MM.1S (cell line): ENCODE results near the gene FGD6.

Experiments used
- DNase-seq: peaks from one replicate; pipeline ENCODE4 v3.0.0-alpha.2; 2015
- H2AFZ ChIP-seq: fragments of 300-600 bp; sonication (generic); 2 replicates; pipeline ENCODE4 v1.6.0; 2016; ENCODE audit warnings: antibody characterized with exemption, low read length
- H3F3A ChIP-seq: fragments of 300-600 bp; sonication (generic); 2 replicates; pipeline ENCODE4 v1.6.1; 2016; ENCODE audit warnings: mild to moderate bottlenecking, antibody characterized with exemption, low read length, moderate library complexity, mixed read lengths; ENCODE audit not compliant: insufficient read depth
- H3K27ac ChIP-seq: fragments of 300-600 bp; sonication (generic); 2 replicates; pipeline ENCODE4 v1.5.1; 2016; ENCODE audit warnings: mild to moderate bottlenecking, low read length
- H3K27me3 ChIP-seq: fragments of 300-600 bp; sonication (generic); replicated peaks from 2 replicates; pipeline ENCODE4 v1.6.0; 2016; ENCODE audit warnings: low read length; ENCODE audit not compliant: insufficient read depth
- H3K36me3 ChIP-seq: fragments of 300-600 bp; sonication (generic); replicated peaks from 2 replicates; pipeline ENCODE4 v1.6.1; 2016; ENCODE audit warnings: mild to moderate bottlenecking, low read length, mixed read lengths; ENCODE audit not compliant: insufficient read depth
- H3K4me1 ChIP-seq: fragments of 300-600 bp; sonication (generic); 2 replicates; pipeline ENCODE4 v1.6.1; 2016; ENCODE audit warnings: low read length, mixed read lengths
- H3K4me2 ChIP-seq: fragments of 300-600 bp; sonication (generic); 2 replicates; pipeline ENCODE4 v1.6.0; 2016; ENCODE audit warnings: low read depth, low read length
- H3K4me3 ChIP-seq: fragments of 300-600 bp; sonication (generic); 2 replicates; pipeline ENCODE4 v1.5.1; 2016; ENCODE audit warnings: low read length, mixed read lengths
- H3K79me2 ChIP-seq: fragments of 300-600 bp; sonication (generic); 2 replicates; pipeline ENCODE4 v1.6.1; 2016; ENCODE audit warnings: mixed run types, low read length, mixed read lengths
- H3K9ac ChIP-seq: fragments of 300-600 bp; sonication (generic); 2 replicates; pipeline ENCODE4 v1.6.1; 2016; ENCODE audit warnings: low read length, mixed read lengths
- H3K9me2 ChIP-seq: fragments of 300-600 bp; sonication (generic); replicated peaks from 2 replicates; pipeline ENCODE4 v1.6.1; 2016; ENCODE audit warnings: mild to moderate bottlenecking, low read length, mixed read lengths; ENCODE audit not compliant: insufficient read depth
- H3K9me3 ChIP-seq: fragments of 300-600 bp; sonication (generic); replicated peaks from 2 replicates; pipeline ENCODE4 v1.6.1; 2016; ENCODE audit warnings: mild to moderate bottlenecking, low read length, mixed read lengths; ENCODE audit not compliant: insufficient read depth
- H4K20me1 ChIP-seq: fragments of 300-600 bp; sonication (generic); 2 replicates; pipeline ENCODE4 v1.6.1; 2016; ENCODE audit warnings: mild to moderate bottlenecking, low read length, moderate library complexity, mixed read lengths; ENCODE audit not compliant: insufficient read depth
- CTCF ChIP-seq: fragments of 300-600 bp; sonication (generic); IDR thresholded peaks from 2 replicates; pipeline ENCODE4 v1.5.1; 2016; ENCODE audit warnings: antibody characterized with exemption, low read length, mixed read lengths
- EZH2 ChIP-seq: fragments of 300-600 bp; sonication (generic); optimal IDR thresholded peaks from 2 replicates; pipeline ENCODE3; 2017; ENCODE audit warnings: low read depth, mild to moderate bottlenecking, antibody characterized with exemption, low read length, mixed read lengths
- EZH2phosphoT487 ChIP-seq: fragments of 300-600 bp; sonication (generic); IDR thresholded peaks from 2 replicates; pipeline ENCODE4 v1.6.1; 2018; ENCODE audit warnings: antibody characterized with exemption, low read length

Gene FGD6

DNA sequence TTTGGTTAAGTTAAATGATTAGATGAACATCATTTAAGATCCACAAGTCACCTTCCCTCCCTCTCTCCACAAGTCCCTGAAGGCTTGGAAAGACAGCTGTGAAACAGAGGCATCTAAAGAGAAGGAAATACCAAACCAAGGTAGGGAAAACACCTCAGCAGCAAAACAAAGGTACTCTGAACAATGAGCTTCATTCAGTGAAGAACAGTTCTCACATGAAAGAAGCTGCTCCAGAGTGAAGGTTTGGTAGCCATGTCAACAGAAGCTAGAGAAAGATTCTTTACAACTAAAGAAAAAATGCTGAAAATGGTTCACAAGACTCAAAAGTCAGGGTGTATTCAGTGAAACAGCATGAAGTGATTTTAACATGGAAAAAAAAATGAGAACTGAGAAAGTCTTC, 69.4 kb downstream of the FGD6 start:
- Histone ChIP-seq H3K79me2 (no peaks in the 10 kb centered on the region), H3K4me3 (no peak overlapping the region), H3K27me3 (no peaks in the 10 kb centered on the region), H3K4me2 (no peak overlapping the region), H3K4me1 (no peaks in the 10 kb centered on the region), H3K27ac (no peak overlapping the region), H3K9ac (no peak overlapping the region), H3F3A (no peaks in the 10 kb centered on the region), H3K9me2 (no peaks in the 10 kb centered on the region), H3K9me3 (no peaks in the 10 kb centered on the region), H4K20me1 (no peaks in the 10 kb centered on the region), H3K36me3 (no peaks in the 10 kb centered on the region), H2AFZ (no peak overlapping the region)
- DNase-seq = no peak
- TF ChIP-seq EZH2phosphoT487 (no peak), EZH2 (no peak)

DNA sequence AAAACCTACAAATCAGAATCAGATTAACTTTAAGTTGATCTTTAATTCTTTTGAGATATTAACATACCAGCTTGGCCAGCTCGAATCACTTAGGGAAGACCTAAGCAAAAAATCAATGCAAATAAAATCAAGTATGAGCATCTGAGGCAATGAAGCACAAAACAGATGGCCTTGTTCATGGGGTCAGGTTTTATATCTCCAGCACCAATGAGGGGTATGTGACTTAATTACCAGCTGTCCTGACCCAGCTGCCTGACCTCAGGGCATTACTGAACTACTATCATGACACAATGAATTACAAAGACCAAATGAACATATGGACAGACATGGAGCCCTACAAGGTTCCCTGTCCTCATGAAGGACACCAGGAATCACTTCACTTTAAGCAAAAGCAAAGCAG, 70.5 kb downstream of the FGD6 start:
- no peak overlapping the region for H3K27ac ChIP-seq
- H3K4me2 ChIP-seq = no peak overlapping the region
- H3K4me3 ChIP-seq = no peak overlapping the region
- H3K79me2 ChIP-seq = no peaks in the 10 kb centered on the region
- H3K27me3 ChIP-seq = no peaks in the 10 kb centered on the region
- H3K9me2 ChIP-seq = no peaks in the 10 kb centered on the region
- H3F3A ChIP-seq = no peaks in the 10 kb centered on the region
- DNase-seq = no peak
- no peak overlapping the region for H3K9ac ChIP-seq
- H3K36me3 ChIP-seq = no peaks in the 10 kb centered on the region
- TF ChIP-seq CTCF (no peak), EZH2 (no peak), EZH2phosphoT487 (no peak)
- H3K4me1 ChIP-seq = no peaks in the 10 kb centered on the region
- no peaks in the 10 kb centered on the region for H3K9me3 ChIP-seq
- H2AFZ ChIP-seq = no peak overlapping the region
- no peaks in the 10 kb centered on the region for H4K20me1 ChIP-seq

- Histone ChIP-seq H3F3A (no peaks in the 10 kb centered on the region), H3K9me2 (no peaks in the 10 kb centered on the region), H3K4me2 (no peak overlapping the region), H3K4me3 (no peak overlapping the region), H3K9me3 (no peaks in the 10 kb centered on the region), H3K79me2 (no peaks in the 10 kb centered on the region), H3K36me3 (no peaks in the 10 kb centered on the region), H3K27me3 (no peaks in the 10 kb centered on the region), H4K20me1 (no peaks in the 10 kb centered on the region), H2AFZ (no peak overlapping the region), H3K4me1 (no peaks in the 10 kb centered on the region), H3K9ac (no peak overlapping the region), H3K27ac (no peak overlapping the region)
- TF ChIP-seq EZH2 (no peak), CTCF (no peak), EZH2phosphoT487 (no peak)
- no peak for DNase-seq
Observed at GRCh38 chr12:95143621-95144205, 73.6 kb downstream of the FGD6 start.

DNA sequence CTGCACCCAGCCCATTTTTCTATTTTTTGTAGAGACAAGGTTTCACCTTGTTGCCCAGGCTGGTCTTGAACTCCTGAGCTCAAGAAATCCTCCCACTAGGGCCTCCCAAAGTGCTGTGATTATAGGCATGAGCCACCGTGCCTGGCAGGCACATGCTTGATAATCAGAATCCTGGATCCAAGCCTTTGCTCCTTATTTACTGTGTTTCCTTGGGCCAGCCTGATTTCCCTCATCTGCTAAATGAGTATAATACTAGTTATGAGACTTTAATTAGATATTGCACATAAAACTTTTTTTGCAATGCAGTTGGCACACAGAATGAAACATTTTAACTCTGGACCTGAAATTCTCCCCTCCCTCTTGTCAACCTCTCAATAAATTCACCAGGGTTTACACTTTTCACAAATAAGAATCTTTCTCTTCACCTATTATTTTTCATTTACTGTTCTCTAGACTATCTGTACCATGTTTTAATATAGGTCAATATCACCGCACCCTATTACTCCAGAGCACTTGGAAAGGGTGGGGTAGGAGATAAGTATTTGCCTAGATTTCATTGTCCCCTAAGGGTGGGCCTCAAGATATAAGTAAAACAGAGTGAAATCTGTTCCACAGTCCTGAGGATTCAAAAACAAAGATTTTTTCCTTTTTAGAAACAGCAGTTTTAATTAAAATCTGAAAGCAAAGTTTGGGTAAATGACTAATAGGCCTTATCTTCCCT, 74.7 kb downstream of the FGD6 start:
- Histone ChIP-seq H3K9me2 (no peaks in the 10 kb centered on the region), H2AFZ (no peak overlapping the region), H3K4me1 (no peaks in the 10 kb centered on the region), H3F3A (no peaks in the 10 kb centered on the region), H3K36me3 (no peaks in the 10 kb centered on the region), H3K9ac (no peak overlapping the region), H4K20me1 (no peaks in the 10 kb centered on the region), H3K27ac (no peak overlapping the region), H3K79me2 (no peaks in the 10 kb centered on the region), H3K4me3 (no peak overlapping the region), H3K4me2 (no peak overlapping the region), H3K27me3 (no peaks in the 10 kb centered on the region), H3K9me3 (no peaks in the 10 kb centered on the region)
- TF ChIP-seq EZH2 = no peak
- no peak for TF ChIP-seq CTCF
- TF ChIP-seq EZH2phosphoT487 = no peak
- no peak for DNase-seq
